ENCODE measurements around the gene GTPBP2. TPM values are rescaled to one million over a fixed set of nuclear protein-coding genes. Genes with fewer than 3 reads are reported as not detected.

Gene GTPBP2
- total and polyA plus RNA-seq, 8 donors, result 23.6 to 63.0 (median 39.0) TPM

GRCh38 chr6:43613721-43614395 lies 15.2 kb downstream of the GTPBP2 start:
- Histone ChIP-seq H3K9me3 (no peaks in the 10 kb centered on the region), H3K27me3 (no peaks in the 10 kb centered on the region), H3K4me3 (no peak overlapping the region), H3K27ac (no peak overlapping the region), H3K36me3 (peaks cover 0 to 22% (median 6%) of the 10 kb centered on the region in 3 donors), H3K4me1 (no peaks in the 10 kb centered on the region)
- no peak for ATAC-seq
- DNase-seq, result peak in 1 of 6 donors; percentile 6
- WGBS, 2 donors, result 95 to 96% methylated on average over 6 of the region's 6 CpGs
- FAIRE-seq, result no peak
- intact Hi-C loops (cut with DNase I), result no loop called here
- no peak for TF ChIP-seq CTCF (IDR thresholded peaks at IDR 0.05)

GRCh38 chr6:43610431-43610830 lies 18.6 kb downstream of the GTPBP2 start:
- Histone ChIP-seq H3K9me3 (no peaks in the 10 kb centered on the region), H3K4me1 (no peaks in the 10 kb centered on the region), H3K27ac (no peak overlapping the region), H3K4me3 (no peak overlapping the region), H3K36me3 (peaks cover 0 to 35% (median 13%) of the 10 kb centered on the region in 3 donors), H3K27me3 (no peaks in the 10 kb centered on the region)
- 93 to 95% methylated on average over 5 of the region's 5 CpGs for WGBS, 2 donors
- no peak for TF ChIP-seq CTCF (IDR thresholded peaks at IDR 0.05)
- peak in 1 of 6 donors; percentile 22 for DNase-seq
- no peak for FAIRE-seq
- intact Hi-C loops (cut with DNase I), result no loop called here
- ATAC-seq, result no peak

- 88 to 91% methylated on average over 1 of the region's 1 CpG for WGBS, 2 donors
- no peak for TF ChIP-seq CTCF (IDR thresholded peaks at IDR 0.05)
- peaks cover 0 to 40% (median 14%) of the 10 kb centered on the region in 3 donors for H3K36me3 ChIP-seq
- H3K27ac ChIP-seq, result no peak overlapping the region
- H3K4me1 ChIP-seq, result no peaks in the 10 kb centered on the region
- FAIRE-seq (no peak), DNase-seq (no peak), ATAC-seq (no peak)
- H3K9me3 ChIP-seq, result no peaks in the 10 kb centered on the region
- H3K4me3 ChIP-seq, result no peak overlapping the region
- no peaks in the 10 kb centered on the region for H3K27me3 ChIP-seq
- intact Hi-C loops (cut with DNase I), result no loop called here
Observed at GRCh38 chr6:43609402-43609801, 19.7 kb downstream of the GTPBP2 start.

- ATAC-seq (peak in 1 of 4 donors; percentile 8), DNase-seq (no peak), FAIRE-seq (no peak)
- Histone ChIP-seq H3K4me1 (no peaks in the 10 kb centered on the region), H3K36me3 (peaks cover 0 to 35% (median 15%) of the 10 kb centered on the region in 3 donors), H3K4me3 (no peak overlapping the region), H3K27ac (no peak overlapping the region), H3K27me3 (no peaks in the 10 kb centered on the region), H3K9me3 (no peaks in the 10 kb centered on the region)
- intact Hi-C loops (cut with DNase I), result no loop called here
- TF ChIP-seq CTCF (IDR thresholded peaks at IDR 0.05), result no peak
- 78 to 88% methylated on average over 1 of the region's 1 CpG for WGBS, 2 donors
Observed at GRCh38 chr6:43608807-43609206, 20.3 kb downstream of the GTPBP2 start.

GRCh38 chr6:43608310-43608763 lies 20.7 kb downstream of the GTPBP2 start:
- intact Hi-C loops (cut with DNase I), result no loop called here
- FAIRE-seq (no peak), DNase-seq (peak in 3 of 6 donors; percentile 52 to 77 (median 69)), ATAC-seq (peak; percentile 34 to 87 (median 83))
- Histone ChIP-seq H3K36me3 (peaks cover 0 to 32% (median 15%) of the 10 kb centered on the region in 3 donors), H3K4me3 (no peak overlapping the region), H3K4me1 (no peaks in the 10 kb centered on the region), H3K9me3 (no peaks in the 10 kb centered on the region), H3K27ac (no peak overlapping the region), H3K27me3 (no peaks in the 10 kb centered on the region)
- 2 to 4% methylated on average over 5 of the region's 5 CpGs for WGBS, 2 donors
- TF ChIP-seq CTCF (IDR thresholded peaks at IDR 0.05), result peak; percentile 50 to 75 (median 68)
